ENCODE measurements around the gene CTNNBL1. TPM values are rescaled to one million over a fixed set of nuclear protein-coding genes. Genes with fewer than 3 reads are reported as not detected.

Gene CTNNBL1
- total and polyA plus RNA-seq, 2 donors (not counting 3 experiments of a cell fraction or from before 2014, with no cell fraction given): 20.8 to 60.2 TPM

DNA sequence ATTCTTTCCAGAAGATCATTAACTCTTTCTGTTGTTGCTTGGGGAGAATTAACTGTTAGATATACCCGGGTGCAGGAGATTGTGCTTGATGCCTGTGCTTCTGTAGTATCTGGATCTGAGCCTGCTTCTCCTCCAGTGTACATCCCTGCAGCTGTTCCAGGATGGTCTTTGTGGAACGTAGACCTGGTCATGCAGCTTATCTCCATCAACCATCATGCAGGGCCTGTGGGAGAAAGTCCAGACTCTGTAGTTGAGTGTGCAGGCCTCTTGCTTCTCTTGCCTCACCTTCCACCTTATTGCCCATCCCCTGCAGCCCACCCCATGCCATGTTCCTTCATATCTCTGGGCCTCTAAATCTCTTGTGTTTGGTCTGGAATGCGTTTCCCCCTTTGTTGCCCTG is 133.8 kb downstream of the CTNNBL1 start:
- H3K36me3 ChIP-seq (ENCODE audit: control insufficient read depth in 2 of 2, extremely low read depth in 1 of 2, insufficient read depth in 2 of 2, low read length in 2 of 2): no peaks in the 10 kb centered on the region
- POLR2A ChIA-PET: no interaction called here
- DNase-seq (ENCODE audit: low read depth, low spot score) (no peak), FAIRE-seq (no peak)
- H3K27ac ChIP-seq (ENCODE audit: insufficient read depth, low read depth, low read length): no peak overlapping the region
- CTCF ChIA-PET: no interaction called here
- H3K79me2 ChIP-seq (ENCODE audit: control insufficient read depth, insufficient read depth, low read length): no peaks in the 10 kb centered on the region
- dilution Hi-C loops (cut with MboI; ENCODE audit: extremely low pct_ligation_motif_present, low sequenced_read_pairs): no loop called here
- H3K9me1 ChIP-seq (replicated peaks; ENCODE audit: control insufficient read depth, extremely low read depth, insufficient read depth, low read length): no peaks in the 10 kb centered on the region
- H3K4me3 ChIP-seq (replicated peaks in 1 of 3; ENCODE audit: insufficient read depth in 1 of 3, low read depth in 1 of 3, low read length in 3 of 3): no peak overlapping the region
- H4K20me1 ChIP-seq (replicated peaks; ENCODE audit: control insufficient read depth, extremely low read depth, insufficient read depth, low read length): no peaks in the 10 kb centered on the region
- no peaks in the 10 kb centered on the region for H3K4me1 ChIP-seq (ENCODE audit: control insufficient read depth, extremely low read depth, insufficient read depth, low read length)
- no peaks in the 10 kb centered on the region for H3K9me3 ChIP-seq (replicated peaks; ENCODE audit: control insufficient read depth, insufficient read depth, low read length)
- BruUV-seq (replicated peaks): no TSS peak
- TF ChIP-seq MYC (IDR thresholded peaks at IDR 0.05; ENCODE audit: low read depth, low read length) (no peak), EZH2 (IDR thresholded peaks at IDR 0.05; ENCODE audit: borderline replicate concordance, low read depth, low read length, severe bottlenecking) (no peak)
- H3K27me3 ChIP-seq (ENCODE audit: control insufficient read depth in 2 of 2, insufficient read depth in 2 of 2, low read length in 2 of 2): no peaks in the 10 kb centered on the region
- intact Hi-C loops (cut with micrococcal nuclease): no loop called here
- H3K9ac ChIP-seq (replicated peaks; ENCODE audit: extremely low read depth, insufficient read depth, low read length): no peak overlapping the region
- H2AFZ ChIP-seq (ENCODE audit: low read depth, low read length): no peak overlapping the region
- no peak overlapping the region for H3K4me2 ChIP-seq (ENCODE audit: insufficient read depth, low read length)

DNA sequence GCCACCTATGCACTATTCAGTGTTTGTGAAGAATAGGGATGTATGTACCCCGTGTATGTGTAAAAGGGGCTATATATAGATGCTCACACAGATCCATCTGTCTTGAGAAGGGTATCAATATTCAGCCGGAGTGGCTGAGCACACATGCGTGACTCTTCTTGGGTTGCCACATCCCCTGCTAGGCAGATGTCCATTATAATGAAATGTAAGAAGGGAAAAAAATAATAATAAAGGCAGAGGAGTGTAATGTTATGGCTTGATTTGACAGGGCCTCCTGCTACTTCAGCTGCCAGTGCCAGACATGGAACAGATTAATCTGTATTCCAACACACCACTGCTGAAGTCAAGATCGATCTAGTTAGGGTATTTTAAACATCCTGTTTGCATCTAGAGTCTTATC is 134.9 kb downstream of the CTNNBL1 start:
- POLR2A ChIA-PET: no interaction called here
- BruUV-seq (replicated peaks): no TSS peak
- TF ChIP-seq FOS (IDR thresholded peaks at IDR 0.05; ENCODE audit: borderline replicate concordance, insufficient read depth, low read length) (no peak), POLR2AphosphoS5 (IDR thresholded peaks at IDR 0.05; ENCODE audit: insufficient read depth, low read depth, low read length) (no peak), JUN (IDR thresholded peaks at IDR 0.05; ENCODE audit: borderline replicate concordance, insufficient read depth, insufficient read length, low read depth) (no peak), EZH2 (IDR thresholded peaks at IDR 0.05; ENCODE audit: borderline replicate concordance, low read depth, low read length, severe bottlenecking) (no peak), GATA2 (IDR thresholded peaks at IDR 0.05; ENCODE audit: insufficient read depth, insufficient read length, low read depth, low read length) (no peak), POLR2A (IDR thresholded peaks at IDR 0.05; ENCODE audit: low read depth, low read length) (no peak), MYC (IDR thresholded peaks at IDR 0.05; ENCODE audit: low read depth, low read length) (no peak)
- TF ChIP-seq, protein P1, sequence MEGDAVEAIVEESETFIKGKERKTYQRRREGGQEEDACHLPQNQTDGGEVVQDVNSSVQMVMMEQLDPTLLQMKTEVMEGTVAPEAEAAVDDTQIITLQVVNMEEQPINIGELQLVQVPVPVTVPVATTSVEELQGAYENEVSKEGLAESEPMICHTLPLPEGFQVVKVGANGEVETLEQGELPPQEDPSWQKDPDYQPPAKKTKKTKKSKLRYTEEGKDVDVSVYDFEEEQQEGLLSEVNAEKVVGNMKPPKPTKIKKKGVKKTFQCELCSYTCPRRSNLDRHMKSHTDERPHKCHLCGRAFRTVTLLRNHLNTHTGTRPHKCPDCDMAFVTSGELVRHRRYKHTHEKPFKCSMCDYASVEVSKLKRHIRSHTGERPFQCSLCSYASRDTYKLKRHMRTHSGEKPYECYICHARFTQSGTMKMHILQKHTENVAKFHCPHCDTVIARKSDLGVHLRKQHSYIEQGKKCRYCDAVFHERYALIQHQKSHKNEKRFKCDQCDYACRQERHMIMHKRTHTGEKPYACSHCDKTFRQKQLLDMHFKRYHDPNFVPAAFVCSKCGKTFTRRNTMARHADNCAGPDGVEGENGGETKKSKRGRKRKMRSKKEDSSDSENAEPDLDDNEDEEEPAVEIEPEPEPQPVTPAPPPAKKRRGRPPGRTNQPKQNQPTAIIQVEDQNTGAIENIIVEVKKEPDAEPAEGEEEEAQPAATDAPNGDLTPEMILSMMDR (IDR thresholded peaks at IDR 0.05; ENCODE audit: extremely low read depth in 1 of 2, insufficient read depth in 1 of 2, low read depth in 1 of 2, low read length in 2 of 2): no peak
- TF ChIP-seq, protein P2, sequence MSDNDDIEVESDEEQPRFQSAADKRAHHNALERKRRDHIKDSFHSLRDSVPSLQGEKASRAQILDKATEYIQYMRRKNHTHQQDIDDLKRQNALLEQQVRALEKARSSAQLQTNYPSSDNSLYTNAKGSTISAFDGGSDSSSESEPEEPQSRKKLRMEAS (IDR thresholded peaks at IDR 0.05; ENCODE audit: insufficient read depth, insufficient read length): no peak
- Histone ChIP-seq H4K20me1 (replicated peaks; ENCODE audit: control insufficient read depth, extremely low read depth, insufficient read depth, low read length) (no peaks in the 10 kb centered on the region), H3K27ac (ENCODE audit: insufficient read depth, low read depth, low read length) (no peak overlapping the region), H3K4me3 (replicated peaks in 1 of 3; ENCODE audit: insufficient read depth in 1 of 3, low read depth in 1 of 3, low read length in 3 of 3) (no peak overlapping the region), H3K9me3 (replicated peaks; ENCODE audit: control insufficient read depth, insufficient read depth, low read length) (no peaks in the 10 kb centered on the region), H2AFZ (ENCODE audit: low read depth, low read length) (no peak overlapping the region), H3K4me2 (ENCODE audit: insufficient read depth, low read length) (no peak overlapping the region), H3K36me3 (ENCODE audit: control insufficient read depth in 2 of 2, extremely low read depth in 1 of 2, insufficient read depth in 2 of 2, low read length in 2 of 2) (no peaks in the 10 kb centered on the region), H3K27me3 (ENCODE audit: control insufficient read depth in 2 of 2, insufficient read depth in 2 of 2, low read length in 2 of 2) (no peaks in the 10 kb centered on the region), H3K9me1 (replicated peaks; ENCODE audit: control insufficient read depth, extremely low read depth, insufficient read depth, low read length) (no peaks in the 10 kb centered on the region), H3K9ac (replicated peaks; ENCODE audit: extremely low read depth, insufficient read depth, low read length) (no peak overlapping the region), H3K79me2 (ENCODE audit: control insufficient read depth, insufficient read depth, low read length) (no peaks in the 10 kb centered on the region), H3K4me1 (ENCODE audit: control insufficient read depth, extremely low read depth, insufficient read depth, low read length) (no peaks in the 10 kb centered on the region)
- CTCF ChIA-PET: no interaction called here
- FAIRE-seq: no peak
- no peak for DNase-seq (ENCODE audit: low read depth, low spot score)
- dilution Hi-C loops (cut with MboI; ENCODE audit: extremely low pct_ligation_motif_present, low sequenced_read_pairs) (no loop called here), intact Hi-C loops (cut with micrococcal nuclease) (no loop called here)
